Neural crest cell (in vitro differentiated cells): ENCODE measurements around the gene SPRYD3. TPM values are rescaled to one million over a fixed set of nuclear protein-coding genes. Genes with fewer than 3 reads are reported as not detected.

Experiments
- DNase-seq: peaks from one replicate; pipeline ENCODE4 v3.0.0; 2021; ENCODE audit warnings: low read depth, mixed read lengths, low spot score
- H3K27ac Mint-ChIP-seq: one replicate; pipeline ENCODE4 v1.8.0; 2021; ENCODE audit warnings: mild to moderate bottlenecking, mixed read lengths; ENCODE audit not compliant: unreplicated experiment
- H3K27me3 Mint-ChIP-seq: 2 replicates; pipeline ENCODE4 v1.8.0; 2021; ENCODE audit warnings: low read depth, mild to moderate bottlenecking, mixed read lengths
- H3K36me3 Mint-ChIP-seq: 2 replicates; pipeline ENCODE4 v1.8.0; 2021; ENCODE audit warnings: low read depth, mild to moderate bottlenecking, mixed read lengths
- H3K4me1 Mint-ChIP-seq: 2 replicates; pipeline ENCODE4 v1.8.0; 2021; ENCODE audit warnings: mixed read lengths
- H3K4me3 Mint-ChIP-seq: one replicate; pipeline ENCODE4 v1.8.0; 2021; ENCODE audit warnings: mild to moderate bottlenecking, mixed read lengths
- H3K9me3 Mint-ChIP-seq: 2 replicates; pipeline ENCODE4 v1.8.0; 2021; ENCODE audit warnings: mixed read lengths
- CTCF ChIP-seq: fragments of 200-600 bp; sonication (generic); conservative IDR thresholded peaks from 2 replicates; pipeline ENCODE4 v1.5.0; 2021; ENCODE audit warnings: antibody characterized with exemption, mild to moderate bottlenecking
- total RNA-seq: library from RNA; stranded (reverse); gene quantifications from 2 replicates; pipeline ENCODE4 v1.2.1, GENCODE V29; 2021

SPRYD3 gene
- total RNA-seq, 1 donor from 2014 or later, result 11.2 TPM

DNA sequence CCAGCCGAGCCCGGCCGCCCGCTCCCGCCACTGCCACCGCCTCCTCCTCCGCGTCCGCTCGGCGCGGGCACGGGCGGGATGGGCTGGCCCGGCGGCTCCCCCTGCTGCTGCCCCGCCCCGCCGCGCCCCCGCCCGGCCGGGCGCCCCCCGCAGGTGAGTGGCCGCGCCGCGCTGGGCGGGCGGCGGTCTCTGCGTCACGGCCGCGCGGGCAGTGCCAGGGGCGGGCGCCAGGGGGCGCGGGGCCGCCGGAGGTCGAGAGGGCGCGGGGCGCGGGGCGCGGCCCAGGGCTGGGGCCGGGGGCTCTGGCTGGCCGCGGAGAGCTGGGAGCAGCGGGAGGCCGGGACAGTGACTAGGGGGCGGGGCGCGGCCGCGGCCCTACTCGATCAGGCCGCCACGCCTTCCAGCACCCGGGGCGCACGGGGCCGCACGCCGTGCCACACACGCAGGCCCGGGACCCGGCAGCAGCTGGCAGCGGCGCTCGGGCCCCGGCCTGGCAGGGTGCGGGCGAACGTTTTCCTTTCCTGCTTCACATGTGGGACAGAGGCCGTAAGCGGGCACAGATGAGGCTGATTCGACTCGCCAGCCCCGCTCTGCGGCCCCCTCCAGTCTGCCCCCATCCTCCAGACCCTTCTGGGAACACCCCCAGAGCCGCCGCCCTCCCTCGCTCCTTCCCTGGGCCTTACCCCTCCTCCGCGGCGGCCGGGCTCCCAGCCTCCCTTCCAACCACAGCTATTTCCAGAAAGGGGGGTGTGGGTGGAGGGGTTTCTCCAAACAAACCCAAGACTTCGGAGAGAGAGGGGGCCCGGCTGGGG is 31.8 kb downstream of the SPRYD3 start:
- H3K4me3 Mint-ChIP-seq, result peak overlapping the region; percentile 83
- peaks cover 4% of the 10 kb centered on the region for H3K36me3 Mint-ChIP-seq
- no peak overlapping the region for H3K27ac Mint-ChIP-seq
- H3K4me1 Mint-ChIP-seq, result peaks cover 80% of the 10 kb centered on the region
- H3K9me3 Mint-ChIP-seq, result no peaks in the 10 kb centered on the region
- peaks cover 17% of the 10 kb centered on the region for H3K27me3 Mint-ChIP-seq
- peak; percentile 46 for TF ChIP-seq CTCF
- DNase-seq, result peak; percentile 65

DNA sequence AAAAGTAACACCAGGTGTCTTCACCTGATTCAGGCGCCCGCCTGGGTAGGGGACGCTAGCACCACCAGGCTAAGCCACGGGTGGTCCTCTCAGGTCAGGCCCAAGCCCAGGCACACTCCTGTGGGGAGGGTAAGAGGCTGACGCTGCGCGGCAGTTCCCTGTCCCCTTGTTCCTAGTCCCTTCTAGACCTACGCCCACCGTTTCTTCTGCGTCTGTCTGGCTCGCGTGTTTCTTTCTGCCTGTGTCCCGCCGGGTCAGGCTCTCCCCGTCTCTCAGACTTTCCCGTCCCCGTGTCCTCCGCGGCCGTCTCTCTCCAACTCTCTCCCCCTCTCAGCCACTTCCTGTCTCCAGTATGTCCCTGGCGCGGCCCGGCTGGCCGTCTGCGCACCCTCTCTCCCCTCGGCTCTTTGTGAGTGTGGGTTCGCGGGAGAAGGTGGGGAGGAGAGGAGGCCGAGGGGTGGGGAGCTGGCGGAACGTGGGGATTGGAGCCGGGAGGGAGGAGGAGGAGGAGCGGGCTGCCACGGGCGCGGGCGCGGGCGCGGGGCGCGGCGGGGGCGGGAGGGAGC is 32.5 kb downstream of the SPRYD3 start:
- Mint-ChIP-seq H3K4me1 (peaks cover 80% of the 10 kb centered on the region), H3K4me3 (peak overlapping the region; percentile 96), H3K27ac (peak overlapping the region; percentile 99), H3K9me3 (no peaks in the 10 kb centered on the region), H3K27me3 (peaks cover 17% of the 10 kb centered on the region), H3K36me3 (peaks cover 4% of the 10 kb centered on the region)
- TF ChIP-seq CTCF, result no peak
- peak; percentile 53 for DNase-seq

DNA sequence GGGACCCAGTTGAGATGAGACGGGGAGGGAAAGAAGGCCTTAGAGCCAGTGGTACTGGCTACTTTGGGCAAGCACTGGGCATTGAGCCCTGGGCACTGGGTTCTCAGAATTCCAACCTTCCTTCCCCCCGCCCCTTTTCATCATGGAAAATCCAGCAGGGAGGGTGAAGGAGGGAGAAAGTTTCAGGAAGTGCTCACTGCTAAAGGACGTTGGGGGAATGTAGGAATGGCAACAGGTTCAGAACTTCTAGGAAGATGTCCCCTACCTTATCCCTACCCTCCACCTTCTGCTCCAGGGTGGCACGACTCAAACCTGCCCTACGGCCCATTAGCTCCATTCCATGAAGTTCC is 33.5 kb downstream of the SPRYD3 start:
- peaks cover 15% of the 10 kb centered on the region for H3K27me3 Mint-ChIP-seq
- H3K4me1 Mint-ChIP-seq, result peaks cover 70% of the 10 kb centered on the region
- H3K27ac Mint-ChIP-seq, result peak overlapping the region; percentile 94
- no peak for TF ChIP-seq CTCF
- peak overlapping the region; percentile 96 for H3K4me3 Mint-ChIP-seq
- H3K9me3 Mint-ChIP-seq, result no peaks in the 10 kb centered on the region
- no peak for DNase-seq
- peaks cover 4% of the 10 kb centered on the region for H3K36me3 Mint-ChIP-seq

DNA sequence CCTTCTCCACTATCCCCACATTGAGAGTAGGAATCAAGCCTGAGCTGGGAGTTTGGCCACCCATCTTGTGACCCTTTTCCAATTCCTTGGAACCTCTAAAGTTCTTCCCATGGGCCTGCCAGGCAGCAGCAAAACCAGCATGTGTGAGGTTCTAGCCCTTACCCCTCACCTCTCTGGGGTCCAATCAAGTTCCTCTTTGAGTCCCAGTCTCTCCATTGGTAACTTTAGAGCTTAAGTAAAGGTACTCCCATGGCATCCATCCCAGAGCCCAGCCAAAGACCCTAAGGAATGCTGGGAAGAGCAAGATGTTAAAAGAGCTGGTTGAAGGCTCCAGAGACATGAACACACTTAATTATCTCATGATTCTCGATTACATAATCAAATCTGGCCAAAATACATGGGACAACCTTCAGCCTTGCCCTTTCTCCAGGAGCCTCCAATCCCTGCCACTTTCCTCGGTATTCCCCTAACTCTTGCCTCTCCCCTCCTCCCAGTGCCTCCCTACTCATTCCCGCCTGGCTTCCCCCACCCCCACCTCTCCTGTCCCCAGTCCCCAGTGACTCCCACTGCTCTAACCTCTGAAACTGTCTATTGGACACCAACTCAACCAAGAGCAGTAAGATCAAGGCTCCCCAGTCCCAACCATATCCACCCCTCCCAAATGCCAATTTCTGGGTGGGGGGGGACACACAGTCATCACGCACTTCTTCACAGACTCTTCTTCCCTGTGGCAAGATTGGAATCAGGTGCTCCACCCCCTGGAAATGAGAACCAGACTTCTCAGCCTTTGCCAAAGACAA is 34.1 kb downstream of the SPRYD3 start:
- TF ChIP-seq CTCF, result no peak
- no peaks in the 10 kb centered on the region for H3K9me3 Mint-ChIP-seq
- no peak for DNase-seq
- H3K36me3 Mint-ChIP-seq, result peaks cover 4% of the 10 kb centered on the region
- H3K27ac Mint-ChIP-seq, result peak overlapping the region; percentile 21
- peaks cover 15% of the 10 kb centered on the region for H3K27me3 Mint-ChIP-seq
- H3K4me3 Mint-ChIP-seq, result peak overlapping the region; percentile 96
- peaks cover 66% of the 10 kb centered on the region for H3K4me1 Mint-ChIP-seq

DNA sequence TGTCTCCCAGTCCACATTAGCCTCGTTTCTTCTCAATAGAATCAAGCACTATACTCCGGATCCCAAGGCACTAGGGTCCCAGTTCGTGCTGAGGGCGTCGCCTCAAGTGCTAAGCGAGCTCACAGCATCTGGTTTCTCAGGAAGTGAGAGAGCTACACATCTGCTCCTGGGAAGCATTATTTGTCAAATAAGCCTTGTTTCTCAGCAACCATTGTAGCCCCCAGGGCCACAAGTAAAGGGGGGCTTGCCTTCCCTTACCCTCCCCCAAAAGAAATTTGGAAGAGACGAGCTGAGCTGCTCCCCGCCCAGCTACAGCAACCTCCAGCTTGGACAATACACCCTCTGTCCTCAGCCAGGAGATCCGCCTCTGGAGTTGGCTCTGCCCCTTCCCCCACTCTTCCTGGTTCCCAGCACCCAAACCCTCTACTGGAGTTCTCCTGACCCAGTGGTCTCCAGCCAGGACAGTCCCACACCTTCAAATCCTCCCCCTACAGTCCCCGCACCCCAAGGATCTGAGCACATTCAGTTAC is 35.1 kb downstream of the SPRYD3 start:
- Mint-ChIP-seq H3K27ac (peak overlapping the region; percentile 90), H3K36me3 (peaks cover 8% of the 10 kb centered on the region), H3K4me1 (peaks cover 61% of the 10 kb centered on the region), H3K9me3 (no peaks in the 10 kb centered on the region), H3K27me3 (peaks cover 15% of the 10 kb centered on the region), H3K4me3 (peak overlapping the region; percentile 96)
- TF ChIP-seq CTCF, result no peak
- DNase-seq, result no peak
